ENCODE data around the gene RDH11.

- TF ChIP-seq CTCF (IDR thresholded peaks at IDR 0.05; ENCODE audit: insufficient read depth, low read length, poor library complexity, severe bottlenecking), result no peak
- TF ChIP-seq EZH2phosphoT487 (conservative IDR thresholded peaks at IDR 0.05; ENCODE audit: low read length), result no peak
Observed at GRCh38 chr14:67727361-67727760, 31.8 kb upstream of the RDH11 start.
